Fibroblast of the conjunctiva (primary cell): ENCODE results near the gene SUSD6.

Experiments
- DNase-seq: peaks from one replicate; pipeline ENCODE4 v3.0.0-alpha.2; 2010; ENCODE audit warnings: low read depth

SUSD6 gene

GRCh38 chr14:69650948-69651369 is 39.6 kb downstream of the SUSD6 start:
- DNase-seq, result no peak

DNA sequence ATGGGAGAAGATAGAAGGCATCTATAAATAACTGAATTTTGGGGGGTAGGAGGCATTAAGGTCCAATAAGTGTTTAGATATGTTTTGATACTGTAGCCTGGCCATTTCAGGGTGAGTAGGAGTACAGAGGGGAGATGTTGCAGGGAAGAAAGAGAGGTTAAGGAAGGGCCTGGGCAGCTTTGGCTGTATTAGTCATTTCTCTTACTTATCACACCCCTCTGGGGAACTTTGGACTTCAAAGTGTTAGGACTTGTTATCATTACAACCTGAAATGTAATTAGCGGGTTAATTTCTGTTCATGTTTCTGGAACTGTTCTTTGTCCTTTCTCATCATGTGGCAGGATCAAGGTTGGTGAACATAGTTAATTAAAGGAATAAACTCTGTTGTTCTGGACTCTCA is 40.3 kb downstream of the SUSD6 start:
- DNase-seq, result no peak

- no peak for DNase-seq
Observed at GRCh38 chr14:69652942-69653684, 41.7 kb downstream of the SUSD6 start.

- DNase-seq, result no peak
Observed at GRCh38 chr14:69654116-69654515, 42.7 kb downstream of the SUSD6 start.

GRCh38 chr14:69657950-69658355 is 46.6 kb downstream of the SUSD6 start:
- DNase-seq, result peak; percentile 28

DNA sequence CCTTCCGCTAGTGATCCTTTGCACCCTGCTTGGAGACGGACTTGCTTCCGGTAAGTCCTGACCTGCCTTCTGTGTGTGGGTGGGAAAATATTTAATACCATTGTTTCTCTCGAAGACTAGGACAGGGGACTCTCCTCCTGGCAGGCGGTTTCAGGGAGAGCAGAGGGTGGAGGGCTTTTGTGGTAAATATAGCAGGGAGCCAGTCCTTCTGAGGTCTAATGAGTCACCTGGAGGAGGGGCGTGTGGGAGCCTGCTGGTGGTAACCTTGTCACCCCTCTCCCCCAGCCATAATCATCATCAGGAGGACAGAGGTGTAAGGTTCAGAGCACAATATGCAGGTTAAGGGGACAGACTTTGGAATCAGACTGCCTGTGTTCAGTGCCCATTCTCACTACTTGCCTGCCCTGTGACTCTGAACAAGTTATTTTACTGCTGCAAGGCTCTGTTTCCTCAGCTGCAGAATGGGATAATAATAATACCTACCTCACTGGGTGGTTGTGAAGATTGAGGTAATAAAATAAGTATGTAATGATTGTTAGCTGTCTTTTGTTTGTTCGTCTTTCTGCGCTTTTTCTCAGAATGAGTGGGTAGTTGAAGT is 47.4 kb downstream of the SUSD6 start:
- DNase-seq, result no peak

GRCh38 chr14:69660344-69661193 is 49.2 kb downstream of the SUSD6 start:
- no peak for DNase-seq

- no peak for DNase-seq
Observed at GRCh38 chr14:69661194-69661537, 49.8 kb downstream of the SUSD6 start.

GRCh38 chr14:69662636-69663299 is 51.4 kb downstream of the SUSD6 start:
- no peak for DNase-seq

GRCh38 chr14:69663300-69663643 is 51.9 kb downstream of the SUSD6 start:
- no peak for DNase-seq

DNA sequence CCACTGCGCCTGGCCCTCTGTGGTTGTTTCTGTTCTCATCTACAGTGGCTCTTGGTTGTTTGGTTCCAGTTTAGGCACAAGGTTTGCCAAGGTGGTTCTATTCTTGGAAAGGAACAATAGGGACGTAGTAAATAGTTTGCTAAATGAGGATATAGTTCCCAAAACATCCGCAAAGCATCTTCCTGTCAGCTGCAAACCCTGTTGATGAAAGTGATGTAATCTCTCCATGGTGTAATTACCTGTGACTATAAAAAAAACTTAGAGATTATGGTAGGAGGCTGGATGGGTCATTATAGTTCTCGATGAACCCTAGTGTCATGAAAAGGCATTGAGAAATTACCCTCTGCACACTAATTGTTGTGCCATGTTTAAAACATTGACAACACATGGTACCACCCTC is 52.9 kb downstream of the SUSD6 start:
- no peak for DNase-seq

DNA sequence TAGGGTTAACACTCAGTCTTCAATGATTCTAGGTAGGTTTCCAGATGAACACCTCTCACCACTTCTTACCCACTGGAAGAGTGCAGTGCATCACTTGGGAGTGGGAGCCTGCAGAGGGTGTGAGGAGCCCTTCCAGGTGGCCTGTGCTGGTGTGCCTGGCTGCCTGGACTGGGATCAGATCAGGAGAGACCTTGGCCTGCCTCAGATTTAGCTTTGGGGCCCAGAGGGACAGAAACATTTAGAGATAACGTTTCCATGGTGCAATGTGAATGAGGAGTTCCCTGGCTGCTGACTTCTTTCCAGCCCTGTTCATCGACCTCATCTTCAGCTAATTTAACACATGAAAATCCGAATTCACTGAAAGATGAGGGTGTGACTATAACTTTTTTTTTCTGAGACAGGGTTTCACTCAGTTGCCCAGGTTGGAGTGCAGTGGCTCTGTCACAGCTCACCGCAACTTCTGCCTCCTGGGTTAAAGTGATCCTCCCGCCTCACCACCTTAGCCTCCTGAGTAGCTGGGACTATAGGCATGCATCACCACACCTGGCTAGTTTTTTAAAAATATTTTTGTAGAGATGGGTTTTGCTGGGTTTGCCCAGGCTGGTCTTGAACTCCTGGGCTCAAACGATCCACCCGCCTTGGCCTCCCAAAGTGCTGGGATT is 53.6 kb downstream of the SUSD6 start:
- no peak for DNase-seq

- no peak for DNase-seq
Observed at GRCh38 chr14:69665631-69666030, 54.2 kb downstream of the SUSD6 start.

DNA sequence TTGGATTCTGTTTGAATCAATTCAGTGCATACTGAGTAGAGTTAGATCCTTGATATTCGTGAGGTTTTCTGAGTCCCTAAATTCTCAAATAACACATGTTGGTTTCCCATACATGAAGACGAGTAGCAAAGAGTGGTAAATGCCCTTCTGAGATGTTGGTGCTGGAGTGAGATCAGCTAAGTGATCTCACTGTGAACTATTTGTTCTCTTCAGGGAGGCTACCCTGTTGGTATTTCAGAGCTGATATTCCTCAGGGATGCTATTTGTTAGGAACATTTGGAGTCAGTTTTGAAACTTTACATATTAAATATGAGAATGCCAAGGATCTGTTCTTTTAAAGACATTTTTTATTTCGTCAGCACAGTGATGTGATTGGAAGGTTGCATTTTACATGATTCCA is 54.7 kb downstream of the SUSD6 start:
- DNase-seq, result no peak

- DNase-seq, result no peak
Observed at GRCh38 chr14:69666690-69667211, 55.4 kb downstream of the SUSD6 start.

DNA sequence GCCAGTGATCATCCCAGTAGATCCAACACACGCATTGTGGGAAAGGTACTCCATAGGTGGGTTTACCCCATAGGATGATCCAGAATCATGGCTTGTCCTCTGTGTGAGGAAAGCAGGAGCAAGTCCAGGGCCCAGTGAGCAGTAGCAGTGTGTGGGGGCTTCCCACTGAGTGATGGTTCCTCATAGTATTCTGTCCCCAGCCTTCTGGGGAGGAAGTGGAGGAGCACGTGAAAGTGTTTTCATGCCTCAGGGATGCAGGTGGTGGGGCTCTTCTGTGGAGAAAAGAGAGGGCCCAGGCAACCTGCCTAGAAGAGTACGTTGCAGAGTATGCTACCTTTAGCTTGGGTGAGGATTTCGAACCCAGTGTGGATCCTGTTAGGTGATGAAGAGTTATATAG is 56.5 kb downstream of the SUSD6 start:
- no peak for DNase-seq

DNA sequence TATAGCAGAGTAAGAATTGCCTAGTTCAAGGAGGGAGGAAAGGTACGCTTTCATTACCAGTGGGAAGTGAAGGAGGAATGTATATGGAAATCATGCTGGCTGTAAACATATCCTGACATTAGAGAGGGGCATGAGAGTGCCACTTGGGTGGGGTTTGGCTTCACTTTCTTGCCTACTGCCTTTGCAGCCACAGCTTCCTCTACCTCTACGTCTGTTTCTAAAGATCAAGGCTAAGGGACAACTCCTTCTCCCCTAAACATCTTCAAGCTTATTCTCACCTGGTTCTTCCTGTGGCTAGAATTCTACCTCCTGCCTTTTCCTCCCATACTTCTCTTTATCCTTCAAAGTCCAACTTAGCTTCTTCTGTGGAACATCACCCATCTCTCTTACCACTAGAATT is 58.0 kb downstream of the SUSD6 start:
- no peak for DNase-seq

- DNase-seq, result no peak
Observed at GRCh38 chr14:69670093-69670492, 58.7 kb downstream of the SUSD6 start.

DNA sequence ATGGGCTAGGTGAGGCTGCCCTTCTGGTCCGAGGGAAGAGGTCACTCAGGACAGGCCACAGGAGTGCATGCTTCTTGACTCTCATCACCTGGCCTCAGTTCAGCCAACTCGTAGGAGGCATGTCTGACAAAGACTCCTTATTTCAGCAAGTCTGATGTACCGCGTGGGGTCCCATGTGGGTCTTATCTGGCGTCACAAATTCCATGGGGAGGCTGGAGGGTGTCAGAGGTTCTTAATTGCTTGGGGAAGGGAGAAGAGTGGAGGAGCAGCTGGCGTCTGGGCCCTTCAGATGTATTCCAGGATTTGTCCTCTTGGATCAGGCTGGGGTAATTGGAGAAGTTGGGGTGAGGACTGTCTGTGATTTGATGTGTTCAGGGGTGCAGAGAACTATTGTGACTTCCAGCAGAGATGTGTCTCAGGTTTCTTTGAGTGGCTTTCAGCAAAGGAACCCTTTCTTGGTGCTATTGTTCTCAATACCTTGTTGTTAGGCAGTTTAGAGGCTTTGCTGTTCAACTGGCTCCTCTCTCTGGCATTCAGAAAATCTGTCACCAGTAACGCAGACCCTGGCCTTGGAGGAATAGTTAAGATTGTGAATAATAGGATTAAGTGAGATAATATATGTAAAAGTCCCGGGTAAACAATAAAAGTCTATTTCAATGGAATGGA is 60.1 kb downstream of the SUSD6 start:
- no peak for DNase-seq

DNA sequence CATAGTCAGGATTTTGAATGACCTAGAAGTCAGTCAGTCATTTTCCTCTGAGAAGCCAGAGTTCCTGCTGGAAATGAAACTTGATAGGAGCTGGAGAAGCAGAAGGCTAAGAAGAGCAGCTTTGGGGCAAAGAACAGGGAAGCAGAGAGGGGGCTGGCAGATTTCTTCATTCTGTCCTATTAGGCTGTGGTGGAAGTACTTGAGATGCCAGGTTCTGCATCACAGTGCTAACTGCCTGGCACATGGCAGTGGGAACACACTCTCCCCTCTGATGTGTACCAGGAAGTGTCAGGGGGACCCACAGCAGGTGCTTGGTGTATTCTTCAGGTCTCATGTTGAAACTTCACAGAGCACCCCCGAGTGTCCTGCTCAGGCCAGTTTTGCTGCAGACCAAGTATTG is 61.0 kb downstream of the SUSD6 start:
- no peak for DNase-seq

DNA sequence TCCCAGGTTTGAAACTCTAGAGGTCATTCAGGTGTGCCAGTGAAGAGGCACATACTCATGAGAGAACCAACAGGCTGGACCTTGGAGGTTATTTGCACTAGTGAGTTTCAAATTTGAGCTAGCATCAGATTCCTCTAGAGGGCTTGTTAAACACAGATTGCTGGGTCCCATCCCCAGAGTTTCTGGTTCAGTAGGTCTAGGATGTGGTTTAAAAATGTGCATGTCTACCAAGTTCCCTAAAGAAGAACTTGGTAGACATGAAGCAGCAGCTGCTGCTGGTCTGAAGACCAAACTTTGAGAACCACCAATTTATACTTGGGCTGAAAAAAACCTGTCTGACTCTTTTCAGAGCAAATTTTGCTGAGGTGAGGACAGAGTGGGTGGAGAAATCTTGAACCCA is 61.7 kb downstream of the SUSD6 start:
- DNase-seq, result no peak
